Ascending aorta (tissue), 2 donors: ENCODE measurements around the gene ZNF491. TPM values are rescaled to one million over a fixed set of nuclear protein-coding genes. Genes with fewer than 3 reads are reported as not detected.

Experiments used
- DNase-seq, 2 donors: peaks; one replicate each; pipeline ENCODE4 v3.0.0-alpha.2; 2019; ENCODE audit warnings: low spot score in 2 of 2
- H3K27ac ChIP-seq, 2 donors: fragments of 200-600 bp; sonication (generic); one replicate each; pipeline ENCODE4 v1.5.1; 2016 to 2017; ENCODE audit warnings: mild to moderate bottlenecking in 1 of 2
- H3K27me3 ChIP-seq: fragments of 200-600 bp; sonication (generic); one replicate; pipeline ENCODE4 v1.5.1; 2017
- H3K36me3 ChIP-seq, 2 donors: fragments of 200-600 bp; sonication (generic); one replicate each; pipeline ENCODE4 v1.5.1; 2016
- H3K4me1 ChIP-seq, 2 donors: fragments of 200-600 bp; sonication (generic); one replicate each; pipeline ENCODE4 v1.5.1; 2016 to 2017; ENCODE audit warnings: mild to moderate bottlenecking in 1 of 2
- H3K4me3 ChIP-seq, 2 donors: fragments of 200-600 bp; sonication (generic); one replicate each; pipeline ENCODE4 v1.5.1; 2016 to 2017; ENCODE audit warnings: mild to moderate bottlenecking in 1 of 2
- H3K9me3 ChIP-seq, 2 donors: fragments of 200-600 bp; sonication (generic); one replicate each; pipeline ENCODE4 v1.5.1; 2016
- CTCF ChIP-seq, 3 experiments: fragments of 200-600 bp in 2 of 3; fragments of 450-650 bp in 1 of 3; sonication (generic) in 2 of 3; IDR thresholded peaks; one replicate each; pipeline ENCODE4 v1.5.1; 2016 to 2019; ENCODE audit warnings: antibody characterized with exemption in 3 of 3, mild to moderate bottlenecking in 1 of 3, moderate library complexity in 1 of 3
- intact Hi-C: fragments of 100-400 bp; cut with DNase I; formaldehyde crosslinking; loops from one replicate; pipeline ENCODE4 v1.15.1; 2023
- total RNA-seq: library from RNA; depleted of rRNA; stranded (reverse); fragments of >200 nt; gene quantifications from one replicate; pipeline ENCODE4 v1.1.0, GENCODE V29; 2016

Gene ZNF491
- not detected for total RNA-seq

DNA sequence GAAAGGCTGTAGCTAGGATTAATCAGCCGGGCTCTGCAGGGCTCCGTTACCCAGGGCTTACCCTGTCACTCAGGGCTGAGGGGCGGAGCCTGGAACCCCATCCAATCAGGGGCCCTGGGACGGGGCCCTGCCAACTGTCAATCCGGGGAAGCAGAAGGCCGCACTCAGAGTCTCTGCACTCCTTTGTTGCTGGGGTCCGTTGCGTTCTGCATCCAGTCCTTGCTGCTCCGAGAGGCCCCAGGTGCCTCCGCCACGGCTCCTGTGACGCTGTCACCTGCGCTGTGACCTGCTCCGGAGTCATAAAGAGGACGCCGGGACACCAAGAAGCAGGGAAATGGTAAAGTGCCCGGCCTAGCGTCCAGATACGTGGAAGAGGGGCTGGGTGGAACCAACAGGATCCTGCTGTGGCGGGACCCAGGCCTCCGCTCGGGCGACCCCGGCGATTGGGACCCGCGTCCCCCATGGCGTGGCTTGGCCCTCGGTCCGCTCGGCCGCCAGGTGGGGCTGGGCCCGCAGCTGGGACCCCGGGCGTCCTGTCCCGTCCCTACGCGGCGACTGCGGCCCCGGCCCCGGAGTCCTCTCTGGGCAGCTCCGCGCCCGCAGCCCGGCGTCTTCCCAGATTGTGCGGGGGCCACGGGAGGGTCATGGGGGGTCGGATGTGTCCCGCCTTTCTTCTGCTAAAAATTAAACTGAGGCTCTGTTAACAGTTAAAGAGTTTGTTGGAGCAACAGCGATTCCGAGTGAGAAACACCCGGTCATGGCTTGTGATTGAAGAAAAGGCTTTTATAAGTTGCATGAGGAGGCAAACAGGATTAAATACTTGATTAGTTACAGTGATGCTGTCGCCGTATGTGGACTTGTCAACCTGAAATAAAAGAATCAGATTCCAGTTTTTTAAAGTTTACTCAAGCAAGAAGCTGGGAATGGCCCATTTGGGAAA lies at the start of gene ZNF491:
Gene ZNF491, plus strand, starts transcription at position 133 of the 940 bp plus-strand sequence. CDS start 7,431 bp downstream, outside the sequence.
- Histone ChIP-seq H3K4me3 (peak within 1 kb of the TSS; percentile 71 to 72), H3K36me3 (no peaks in the 10 kb centered on the region), H3K9me3 (no peaks in the 10 kb centered on the region), H3K27ac (peak within 1 kb of the TSS; percentile 60 to 80), H3K27me3 (no peaks in the 10 kb centered on the region), H3K4me1 (peaks cover 6 to 8% of the 10 kb centered on the region in 2 donors)
- intact Hi-C loops, result loop anchor here (1.0 to 5.0 kb wide), 6 partner anchors 16 to 342 kb away; partner anchors contain the start of genes ZNF20, ZNF440, ZNF69 and ZNF700
- TF ChIP-seq CTCF (IDR thresholded peaks at IDR 0.05), result peak in 2 of 3 experiments; percentile 11 to 27
- DNase-seq, result peak; percentile 73 to 95

- no peaks in the 10 kb centered on the region for H3K4me1 ChIP-seq
- no peak overlapping the region for H3K27ac ChIP-seq
- intact Hi-C loops, result no loop called here
- no peak overlapping the region for H3K4me3 ChIP-seq
- no peak for DNase-seq
- TF ChIP-seq CTCF (IDR thresholded peaks at IDR 0.05), result no peak
- H3K36me3 ChIP-seq, result no peaks in the 10 kb centered on the region
- no peaks in the 10 kb centered on the region for H3K27me3 ChIP-seq
- peaks cover 0 to 26% of the 10 kb centered on the region in 2 donors for H3K9me3 ChIP-seq
These were observed 48.6 kb upstream of the ZNF491 start for GRCh38 chr19:11749751-11750150.

GRCh38 chr19:11752244-11752736 lies 46.0 kb upstream of the ZNF491 start:
- Histone ChIP-seq H3K27ac (no peak overlapping the region), H3K27me3 (no peaks in the 10 kb centered on the region), H3K4me3 (no peak overlapping the region), H3K9me3 (peaks cover 0 to 26% of the 10 kb centered on the region in 2 donors), H3K36me3 (no peaks in the 10 kb centered on the region), H3K4me1 (no peaks in the 10 kb centered on the region)
- TF ChIP-seq CTCF (IDR thresholded peaks at IDR 0.05), result no peak
- intact Hi-C loops, result no loop called here
- no peak for DNase-seq

GRCh38 chr19:11754663-11755062 lies 43.7 kb upstream of the ZNF491 start:
- Histone ChIP-seq H3K36me3 (no peaks in the 10 kb centered on the region), H3K9me3 (peaks cover 0 to 21% of the 10 kb centered on the region in 2 donors), H3K27me3 (no peaks in the 10 kb centered on the region), H3K4me1 (no peaks in the 10 kb centered on the region), H3K4me3 (no peak overlapping the region), H3K27ac (no peak overlapping the region)
- no peak for DNase-seq
- no peak for TF ChIP-seq CTCF (IDR thresholded peaks at IDR 0.05)
- intact Hi-C loops, result no loop called here

DNA sequence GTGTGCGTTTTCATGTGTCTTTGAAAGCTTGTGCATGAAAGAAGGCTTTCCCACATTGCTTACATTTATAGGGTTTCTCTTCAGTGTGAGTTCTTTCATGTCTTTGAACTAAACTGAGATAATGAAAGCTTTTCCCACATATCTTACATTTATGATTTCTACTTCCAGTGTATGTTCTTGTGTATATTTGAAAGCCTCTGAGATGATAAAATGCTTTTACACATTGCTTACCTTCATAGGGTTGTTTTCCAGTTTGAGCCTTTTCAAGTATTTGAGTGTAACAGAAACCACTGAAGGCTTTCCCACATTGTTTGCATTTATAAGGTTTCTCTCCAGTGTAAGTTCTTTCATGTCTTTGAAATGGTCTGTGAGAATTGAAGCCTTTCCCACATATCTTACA lies 41.4 kb upstream of the ZNF491 start:
- Histone ChIP-seq H3K27ac (no peak overlapping the region), H3K4me1 (no peaks in the 10 kb centered on the region), H3K27me3 (no peaks in the 10 kb centered on the region), H3K9me3 (peaks cover 0 to 16% of the 10 kb centered on the region in 2 donors), H3K36me3 (no peaks in the 10 kb centered on the region), H3K4me3 (no peak overlapping the region)
- intact Hi-C loops, result no loop called here
- no peak for DNase-seq
- no peak for TF ChIP-seq CTCF (IDR thresholded peaks at IDR 0.05)
